Measurements from ENCODE around the gene APPBP2.
"Not testable (repeated sequence)": the region's sequence is repeated elsewhere in the genome, so short reads cannot be mapped to it uniquely, and the experiment has no call there.

APPBP2 gene

DNA sequence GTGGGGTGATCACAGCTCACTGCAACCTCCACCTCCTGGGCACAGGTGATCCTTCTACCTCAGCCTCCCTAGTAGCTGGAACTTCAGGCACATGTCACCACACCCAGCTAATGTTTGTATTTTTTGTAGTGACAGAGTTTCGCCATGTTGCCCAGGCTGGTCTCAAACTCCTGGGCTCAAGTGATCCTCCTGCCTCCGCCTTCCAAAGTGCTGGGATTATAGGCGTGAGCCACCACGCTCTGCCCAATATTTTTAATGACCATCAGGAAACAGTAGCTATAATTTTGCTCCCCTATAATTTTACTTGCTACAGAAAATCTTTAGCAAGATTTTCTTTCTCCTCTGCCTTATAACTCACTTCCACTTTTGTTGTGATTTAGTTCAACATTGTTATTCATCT lies 29.7 kb upstream of the APPBP2 start:
- TF ChIP-seq CTCF (IDR thresholded peaks at IDR 0.05; ENCODE audit: low read depth, low read length, poor library complexity, severe bottlenecking), result no peak
- no peak for TF ChIP-seq EZH2phosphoT487 (IDR thresholded peaks at IDR 0.05; ENCODE audit: borderline replicate concordance, low read length)
- H3K27ac ChIP-seq (ENCODE audit: low read depth, low read length), result no peak overlapping the region
- H3K4me2 ChIP-seq (ENCODE audit: low read length), result no peak overlapping the region
- no peaks in the 10 kb centered on the region for H3K36me3 ChIP-seq (ENCODE audit: control insufficient read depth, low read length)
- H3K9me3 ChIP-seq (ENCODE audit: control insufficient read depth, insufficient read depth, low read length), result peaks cover 21% of the 10 kb centered on the region; the same call in 1 of the 2 replicates
- no peaks in the 10 kb centered on the region for H4K20me1 ChIP-seq (ENCODE audit: control insufficient read depth, insufficient read depth, low read depth, low read length)
- no peaks in the 10 kb centered on the region for H3K9me2 ChIP-seq (replicated peaks; ENCODE audit: control insufficient read depth, low read length)
- H3K4me1 ChIP-seq (ENCODE audit: control insufficient read depth, low read length), result no peaks in the 10 kb centered on the region
- H3K27me3 ChIP-seq (ENCODE audit: control insufficient read depth, low read length), result no peaks in the 10 kb centered on the region
- H3F3A ChIP-seq (ENCODE audit: control insufficient read depth, insufficient read depth), result no peaks in the 10 kb centered on the region
- H3K4me3 ChIP-seq (ENCODE audit: low read length), result no peak overlapping the region
- H3K79me2 ChIP-seq (ENCODE audit: control insufficient read depth, low read length), result no peaks in the 10 kb centered on the region

- TF ChIP-seq CTCF (IDR thresholded peaks at IDR 0.05; ENCODE audit: low read depth, low read length, poor library complexity, severe bottlenecking), result no peak
- no peak for TF ChIP-seq EZH2phosphoT487 (IDR thresholded peaks at IDR 0.05; ENCODE audit: borderline replicate concordance, low read length)
- Histone ChIP-seq H3K4me3 (ENCODE audit: low read length) (no peak overlapping the region), H3K27me3 (ENCODE audit: control insufficient read depth, low read length) (no peaks in the 10 kb centered on the region), H3K27ac (ENCODE audit: low read depth, low read length) (no peak overlapping the region), H3K9me3 (ENCODE audit: control insufficient read depth, insufficient read depth, low read length) (peaks cover 21% of the 10 kb centered on the region; the same call in 1 of the 2 replicates), H3K36me3 (ENCODE audit: control insufficient read depth, low read length) (no peaks in the 10 kb centered on the region), H3K4me1 (ENCODE audit: control insufficient read depth, low read length) (no peaks in the 10 kb centered on the region), H4K20me1 (ENCODE audit: control insufficient read depth, insufficient read depth, low read depth, low read length) (no peaks in the 10 kb centered on the region), H3K9me2 (replicated peaks; ENCODE audit: control insufficient read depth, low read length) (no peaks in the 10 kb centered on the region), H3K4me2 (ENCODE audit: low read length) (no peak overlapping the region), H3K79me2 (ENCODE audit: control insufficient read depth, low read length) (no peaks in the 10 kb centered on the region), H3F3A (ENCODE audit: control insufficient read depth, insufficient read depth) (no peaks in the 10 kb centered on the region)
Observed at GRCh38 chr17:60554377-60554788, 28.3 kb upstream of the APPBP2 start.

- H3K4me1 ChIP-seq (ENCODE audit: control insufficient read depth, low read length); H3K9me3 ChIP-seq (ENCODE audit: control insufficient read depth, insufficient read depth, low read length); H3K4me3 ChIP-seq (ENCODE audit: low read length); H3K36me3 ChIP-seq (ENCODE audit: control insufficient read depth, low read length); H3K27me3 ChIP-seq (ENCODE audit: control insufficient read depth, low read length); H3K79me2 ChIP-seq (ENCODE audit: control insufficient read depth, low read length); H4K20me1 ChIP-seq (ENCODE audit: control insufficient read depth, insufficient read depth, low read depth, low read length); H3K4me2 ChIP-seq (ENCODE audit: low read length); H3K27ac ChIP-seq (ENCODE audit: low read depth, low read length); H3F3A ChIP-seq (ENCODE audit: control insufficient read depth, insufficient read depth); H3K9me2 ChIP-seq (replicated peaks; ENCODE audit: control insufficient read depth, low read length): not testable (repeated sequence)
Observed at GRCh38 chr17:60552255-60552654, 26.2 kb upstream of the APPBP2 start.

- Histone ChIP-seq H3F3A (ENCODE audit: control insufficient read depth, insufficient read depth) (no peaks in the 10 kb centered on the region), H3K27ac (ENCODE audit: low read depth, low read length) (no peak overlapping the region), H3K79me2 (ENCODE audit: control insufficient read depth, low read length) (no peaks in the 10 kb centered on the region), H4K20me1 (ENCODE audit: control insufficient read depth, insufficient read depth, low read depth, low read length) (no peaks in the 10 kb centered on the region), H3K9me2 (replicated peaks; ENCODE audit: control insufficient read depth, low read length) (no peaks in the 10 kb centered on the region), H3K36me3 (ENCODE audit: control insufficient read depth, low read length) (no peaks in the 10 kb centered on the region), H3K4me2 (ENCODE audit: low read length) (no peak overlapping the region), H3K27me3 (ENCODE audit: control insufficient read depth, low read length) (no peaks in the 10 kb centered on the region), H3K4me3 (ENCODE audit: low read length) (no peak overlapping the region), H3K4me1 (ENCODE audit: control insufficient read depth, low read length) (no peaks in the 10 kb centered on the region), H3K9me3 (ENCODE audit: control insufficient read depth, insufficient read depth, low read length) (no peaks in the 10 kb centered on the region)
- TF ChIP-seq CTCF (IDR thresholded peaks at IDR 0.05; ENCODE audit: low read depth, low read length, poor library complexity, severe bottlenecking) (no peak), EZH2phosphoT487 (IDR thresholded peaks at IDR 0.05; ENCODE audit: borderline replicate concordance, low read length) (no peak)
Observed at GRCh38 chr17:60548990-60549389, 22.9 kb upstream of the APPBP2 start.
